NB4 (cell line): Measurements from ENCODE around the gene SLC25A1.
A peak's percentile ranks its signal among the peaks of the same experiment; 100 is the strongest.

ENCODE experiments used
- DNase-seq: peaks from one replicate; pipeline ENCODE4 v3.0.0; 2010; ENCODE audit warnings: low read depth
- H3K4me3 ChIP-seq: one replicate; pipeline ENCODE4 v1.5.1; 2011; ENCODE audit warnings: mild to moderate bottlenecking, low read depth, low read length, moderate library complexity
- MYC ChIP-seq: IDR thresholded peaks from 2 replicates; pipeline ENCODE4 v1.6.1; 2011; ENCODE audit warnings: low read depth, low read length
- POLR2A ChIP-seq: IDR thresholded peaks from 2 replicates; pipeline ENCODE4 v1.6.1; 2011; ENCODE audit warnings: mild to moderate bottlenecking; ENCODE audit not compliant: insufficient read length; ENCODE audit errors: extremely low read depth
- TF ChIP-seq, protein P1 (sequence below): IDR thresholded peaks from 2 replicates; pipeline ENCODE4 v1.6.1; 2011; ENCODE audit warnings: low read depth, low read length
- TF ChIP-seq, protein P2 (sequence below): IDR thresholded peaks from one replicate; pipeline ENCODE4 v1.5.1; 2012; ENCODE audit warnings: low read depth, low read length

The SLC25A1 gene

DNA sequence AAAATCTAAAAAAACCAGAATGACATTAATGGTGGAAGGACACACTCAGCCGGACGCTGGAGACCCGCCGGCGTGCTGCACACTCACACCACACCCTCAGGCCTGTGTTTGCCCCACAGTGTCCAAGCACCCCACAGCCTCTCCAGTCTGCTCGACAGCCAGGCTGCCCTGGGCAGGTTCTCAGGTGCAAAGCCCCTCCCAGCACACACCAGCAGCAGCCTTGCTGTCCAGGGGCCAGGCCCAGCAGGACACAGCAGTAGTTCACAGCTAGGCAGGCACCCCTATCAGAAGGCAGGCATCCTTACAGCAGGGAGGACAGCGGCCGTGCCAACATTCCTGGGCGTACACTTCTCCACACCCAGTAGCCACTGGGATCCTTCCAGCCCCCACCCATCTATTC is 1.7 kb upstream of the SLC25A1 start:
- TF ChIP-seq, protein P1, sequence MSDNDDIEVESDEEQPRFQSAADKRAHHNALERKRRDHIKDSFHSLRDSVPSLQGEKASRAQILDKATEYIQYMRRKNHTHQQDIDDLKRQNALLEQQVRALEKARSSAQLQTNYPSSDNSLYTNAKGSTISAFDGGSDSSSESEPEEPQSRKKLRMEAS = no peak
- TF ChIP-seq MYC (no peak), POLR2A (no peak)
- TF ChIP-seq, protein P2, sequence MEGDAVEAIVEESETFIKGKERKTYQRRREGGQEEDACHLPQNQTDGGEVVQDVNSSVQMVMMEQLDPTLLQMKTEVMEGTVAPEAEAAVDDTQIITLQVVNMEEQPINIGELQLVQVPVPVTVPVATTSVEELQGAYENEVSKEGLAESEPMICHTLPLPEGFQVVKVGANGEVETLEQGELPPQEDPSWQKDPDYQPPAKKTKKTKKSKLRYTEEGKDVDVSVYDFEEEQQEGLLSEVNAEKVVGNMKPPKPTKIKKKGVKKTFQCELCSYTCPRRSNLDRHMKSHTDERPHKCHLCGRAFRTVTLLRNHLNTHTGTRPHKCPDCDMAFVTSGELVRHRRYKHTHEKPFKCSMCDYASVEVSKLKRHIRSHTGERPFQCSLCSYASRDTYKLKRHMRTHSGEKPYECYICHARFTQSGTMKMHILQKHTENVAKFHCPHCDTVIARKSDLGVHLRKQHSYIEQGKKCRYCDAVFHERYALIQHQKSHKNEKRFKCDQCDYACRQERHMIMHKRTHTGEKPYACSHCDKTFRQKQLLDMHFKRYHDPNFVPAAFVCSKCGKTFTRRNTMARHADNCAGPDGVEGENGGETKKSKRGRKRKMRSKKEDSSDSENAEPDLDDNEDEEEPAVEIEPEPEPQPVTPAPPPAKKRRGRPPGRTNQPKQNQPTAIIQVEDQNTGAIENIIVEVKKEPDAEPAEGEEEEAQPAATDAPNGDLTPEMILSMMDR = no peak
- DNase-seq = no peak
- H3K4me3 ChIP-seq = no peak overlapping the region

DNA sequence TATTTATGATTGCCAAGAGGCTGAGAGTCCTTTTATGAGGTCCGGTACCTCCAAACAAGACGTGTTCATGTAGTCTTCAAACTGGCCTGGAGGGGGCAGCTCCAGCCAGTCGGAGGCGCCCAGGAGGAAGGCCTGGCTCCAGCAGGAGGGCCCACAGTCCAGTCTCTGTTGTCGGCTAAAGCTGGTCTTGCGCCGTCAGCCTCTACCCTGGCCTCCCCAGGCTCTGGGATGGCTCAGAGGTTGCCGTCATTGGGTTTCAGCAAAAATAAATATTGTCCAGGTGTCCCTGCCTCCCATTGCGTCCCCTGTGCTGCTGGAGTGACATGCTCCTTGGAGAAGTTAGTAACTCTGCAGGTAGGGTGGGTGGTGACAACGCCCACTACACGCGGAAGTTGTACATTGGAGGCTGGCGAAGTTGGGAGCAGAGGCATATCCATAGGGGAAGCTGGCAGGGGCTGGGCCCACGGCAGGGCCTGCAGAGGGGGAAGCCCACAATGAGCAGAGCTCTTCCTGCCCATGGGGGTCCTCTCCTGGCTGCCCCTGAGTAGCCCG is 1.0 kb upstream of the SLC25A1 start:
- DNase-seq = peak; percentile 86
- TF ChIP-seq MYC (no peak), POLR2A (no peak)
- TF ChIP-seq, protein P1 = no peak
- TF ChIP-seq, protein P2 = peak; percentile 56
- peak overlapping the region; percentile 38 for H3K4me3 ChIP-seq

DNA sequence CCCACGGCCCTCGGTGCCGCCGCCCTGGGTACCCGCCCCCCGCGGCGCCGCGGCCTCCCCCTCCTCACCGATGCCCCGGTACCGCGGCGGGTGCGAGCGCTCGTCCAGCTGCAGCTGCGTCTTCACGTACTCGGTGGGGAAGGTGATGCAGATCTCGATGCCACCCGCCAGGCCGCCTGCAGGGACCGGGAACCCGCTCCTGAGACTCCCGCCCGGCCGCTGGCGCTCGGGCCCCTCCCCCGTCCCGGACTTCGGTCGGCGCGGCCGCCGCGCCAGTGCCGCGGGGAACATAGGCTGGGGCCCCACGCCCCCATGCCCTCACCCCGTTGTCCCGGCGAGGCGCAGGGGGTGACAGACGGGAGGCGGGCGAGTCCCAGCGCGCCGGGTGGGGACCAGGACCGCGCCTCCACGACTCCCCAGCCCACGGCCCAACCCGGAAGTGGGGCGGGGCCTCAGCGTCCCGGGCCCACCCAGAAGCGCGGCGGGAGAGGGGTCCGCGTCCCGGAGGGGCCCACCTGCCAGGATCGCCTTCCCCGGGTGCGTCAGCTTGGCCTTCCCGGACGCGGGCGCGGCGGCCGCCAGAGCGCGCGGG is 375 bp downstream of the SLC25A1 start:
- H3K4me3 ChIP-seq = peak overlapping the region; percentile 49
- DNase-seq = peak; percentile 66
- TF ChIP-seq MYC = no peak
- TF ChIP-seq, protein P1 = 0 out of 2 replicates have a peak, but pooled peaks have one; percentile 6

DNA sequence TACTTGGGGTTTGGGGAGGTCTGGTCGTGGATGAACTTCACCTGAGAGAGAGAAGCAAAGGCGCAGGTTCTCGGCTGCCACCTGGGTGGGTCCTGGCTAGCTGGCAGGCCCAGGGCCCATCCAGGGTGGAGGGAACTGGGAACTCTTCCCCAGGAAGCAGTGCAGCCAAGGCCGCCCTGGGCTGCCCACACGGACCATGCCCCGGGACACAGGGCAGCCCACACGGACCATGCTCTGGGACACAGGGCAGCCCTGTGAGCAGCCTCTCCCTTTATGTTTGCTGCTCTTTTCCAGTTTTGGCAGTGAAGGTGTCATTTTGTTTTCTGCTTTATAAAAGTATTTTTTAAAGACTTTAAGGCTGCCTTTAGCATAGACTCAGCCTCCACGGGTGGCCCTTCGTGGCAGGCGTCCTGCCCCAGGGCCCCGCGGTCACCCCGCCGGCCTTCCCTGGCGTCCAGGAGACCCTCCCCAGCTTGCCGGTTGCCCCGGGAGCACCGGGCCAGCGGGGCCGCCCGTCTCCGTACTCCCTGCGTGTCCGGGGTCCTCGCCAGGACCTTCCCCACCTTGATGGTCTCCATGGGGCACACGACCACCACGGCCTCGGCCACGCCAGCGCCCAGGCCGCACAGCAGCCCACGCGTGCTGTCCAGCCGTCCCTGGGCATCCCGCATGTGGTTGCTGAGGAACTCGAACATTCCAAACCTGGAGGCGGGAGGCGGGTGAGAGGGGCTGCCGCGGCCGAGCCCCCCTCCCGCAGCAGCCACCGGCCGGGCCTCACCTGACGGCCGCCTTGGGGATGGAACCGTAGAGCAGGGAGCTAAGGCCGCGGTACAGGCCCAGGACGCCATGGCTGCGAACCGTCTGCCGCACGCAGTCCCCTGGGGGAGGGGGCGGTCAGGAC is 1.1 kb downstream of the SLC25A1 start:
- no peak for TF ChIP-seq POLR2A
- TF ChIP-seq, protein P2 = no peak
- no peak for TF ChIP-seq MYC
- no peak for DNase-seq
- peak overlapping the region; percentile 49 for H3K4me3 ChIP-seq

DNA sequence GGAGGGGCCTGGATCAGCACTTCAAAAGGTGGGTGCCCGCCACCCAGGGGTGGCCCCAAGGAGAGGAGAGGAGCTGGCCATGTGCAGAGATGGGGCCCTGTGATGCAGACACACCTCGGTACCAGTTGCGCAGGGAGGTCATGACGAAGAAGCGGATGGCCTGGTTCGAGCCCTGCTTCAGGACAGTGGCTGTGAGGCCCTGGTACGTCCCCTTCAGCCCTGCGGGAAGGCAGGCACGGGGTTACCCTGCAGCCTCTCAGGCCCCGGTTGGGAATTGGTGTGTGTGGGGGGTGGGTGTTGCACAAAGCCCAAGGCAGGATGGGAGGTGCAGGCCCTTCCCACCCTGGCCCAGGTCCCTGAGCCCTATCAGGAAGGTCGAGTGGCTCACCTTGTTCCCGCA is 1.8 kb downstream of the SLC25A1 start:
- TF ChIP-seq MYC (no peak), POLR2A (no peak)
- TF ChIP-seq, protein P1 = no peak
- TF ChIP-seq, protein P2 = no peak
- DNase-seq = peak; percentile 28
- no peak overlapping the region for H3K4me3 ChIP-seq

DNA sequence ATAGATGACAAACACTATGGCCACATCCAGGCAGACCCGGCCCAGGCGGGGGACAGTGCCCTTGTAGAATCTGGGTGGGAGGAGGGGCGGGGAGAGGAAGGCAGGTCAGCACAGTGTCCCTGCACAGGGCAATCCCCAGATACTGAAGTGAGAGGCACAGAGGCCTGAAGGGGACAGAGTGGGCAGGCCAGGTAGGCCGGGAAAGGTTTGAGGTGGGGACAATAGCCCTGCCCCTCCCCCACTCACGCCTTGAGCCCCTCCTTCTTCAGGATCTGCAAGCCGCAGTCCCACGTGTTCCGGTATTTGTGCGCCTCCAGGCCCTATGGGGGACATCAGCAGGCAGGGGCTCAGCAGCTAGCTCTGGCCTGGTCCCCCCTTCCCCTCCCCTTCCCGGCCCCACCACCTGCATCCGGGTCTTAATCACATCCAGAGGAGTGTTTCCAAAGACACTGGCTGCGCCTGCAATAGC is 2.3 kb downstream of the SLC25A1 start:
- H3K4me3 ChIP-seq = no peak overlapping the region
- no peak for TF ChIP-seq POLR2A
- TF ChIP-seq, protein P2 = no peak
- TF ChIP-seq, protein P1 = no peak
- no peak for TF ChIP-seq MYC
- no peak for DNase-seq
